T-helper 2 cell treated with Interferon-gamma antibody and Interleukin-4, amounts not matched to agents 100 ng/mL and 5 ng/mL, for 36 hours (primary cell): ENCODE data around the gene TCF12. TPM values are rescaled to one million over a fixed set of nuclear protein-coding genes. Genes with fewer than 3 reads are reported as not detected.
"Not testable (repeated sequence)": the region's sequence is repeated elsewhere in the genome, so short reads cannot be mapped to it uniquely, and the experiment has no call there.

Source experiments
- intact Hi-C: fragments of 100-400 bp; cut with micrococcal nuclease; formaldehyde crosslinking; loops from one replicate; pipeline ENCODE4 v1.15.1; 2023
- total RNA-seq: library from RNA; stranded (reverse); gene quantifications from 2 replicates; pipeline ENCODE4 v1.2.3, GENCODE V29; 2022

The TCF12 gene
- total RNA-seq, 1 donor from 2014 or later, result 68.8 TPM

DNA sequence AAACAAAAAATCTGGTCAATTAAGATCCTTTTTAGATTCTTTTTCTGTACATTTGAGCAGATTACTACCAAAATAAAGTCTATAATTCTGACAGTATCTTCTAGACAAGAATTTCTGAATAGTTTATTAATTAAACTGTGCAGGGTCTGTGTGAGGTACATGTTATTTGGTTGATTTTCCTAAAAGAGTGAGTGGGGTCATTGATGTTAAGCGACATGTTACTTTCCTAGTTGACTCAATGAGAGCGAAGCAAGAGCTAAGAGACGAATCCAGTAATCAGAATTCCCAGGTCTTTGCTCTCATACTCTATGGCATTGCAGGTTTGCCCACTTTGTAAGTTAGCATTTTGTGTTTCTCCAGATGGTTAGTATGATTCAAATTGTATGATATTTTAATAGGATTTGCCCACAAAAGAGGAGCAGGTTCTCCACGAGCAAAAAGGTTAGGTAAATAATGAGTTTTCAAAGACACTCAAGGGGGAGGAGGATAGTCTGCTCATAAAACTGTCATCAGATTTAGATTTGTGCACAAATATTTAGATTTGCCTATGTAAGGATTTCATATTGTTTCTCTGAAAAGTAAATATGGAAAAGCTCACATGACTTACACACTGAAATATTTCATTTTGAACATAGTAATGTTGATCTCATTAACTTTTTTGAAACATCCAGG is 240.7 kb downstream of the TCF12 start:
- intact Hi-C loops, result no loop called here

DNA sequence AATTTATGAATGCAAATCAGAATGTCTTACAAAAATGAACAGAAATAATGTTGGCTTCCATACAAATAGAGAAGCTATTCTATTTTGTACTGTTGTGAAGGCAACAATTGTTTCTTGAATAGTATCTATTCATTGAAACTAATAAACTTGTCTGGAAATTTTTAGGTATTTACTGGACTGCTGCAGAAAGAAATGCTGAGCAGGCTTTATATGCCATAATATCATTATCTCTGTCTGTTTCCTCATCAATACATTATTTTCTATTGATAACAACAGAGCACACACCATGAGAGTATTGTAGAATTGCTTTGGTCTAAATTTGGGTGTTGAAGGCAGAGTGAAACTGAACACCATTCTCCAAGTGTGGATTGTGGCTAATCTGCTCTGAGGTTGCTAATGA is 241.3 kb downstream of the TCF12 start:
- intact Hi-C loops, result no loop called here

DNA sequence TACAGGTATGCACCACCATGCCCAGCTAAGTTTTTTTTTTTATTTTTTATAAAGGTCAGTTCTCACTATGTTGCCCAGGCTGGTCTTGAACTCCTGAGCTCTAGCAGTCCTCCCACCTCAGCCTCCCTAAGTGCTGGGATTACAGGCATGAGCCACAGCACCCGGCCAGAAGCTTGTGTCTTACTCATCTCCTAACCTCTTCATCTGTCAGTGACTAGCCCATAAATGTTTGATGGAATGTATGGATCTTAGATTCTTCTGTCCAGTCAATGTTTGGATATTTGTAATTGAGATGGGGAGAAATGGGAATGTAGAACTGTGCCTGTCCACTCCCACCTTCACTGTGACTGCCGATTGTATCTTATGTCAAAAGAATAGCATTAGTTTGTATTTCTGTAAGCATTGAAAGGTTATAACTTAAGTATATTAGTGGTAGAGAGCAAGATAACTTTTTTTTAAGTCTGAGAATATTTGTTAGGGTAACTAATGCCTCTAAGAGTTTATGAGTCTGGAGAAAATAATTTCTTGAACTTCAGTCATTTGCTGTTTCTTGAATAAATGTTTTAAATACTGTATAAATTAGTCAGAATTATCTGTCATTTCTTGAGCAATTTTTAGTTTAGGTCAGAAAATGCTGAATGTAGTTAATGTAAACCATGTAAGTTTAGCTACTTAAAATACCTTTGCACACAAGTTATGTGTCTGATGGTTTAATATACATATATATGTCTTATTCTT is 242.5 kb downstream of the TCF12 start:
- intact Hi-C loops, result no loop called here

DNA sequence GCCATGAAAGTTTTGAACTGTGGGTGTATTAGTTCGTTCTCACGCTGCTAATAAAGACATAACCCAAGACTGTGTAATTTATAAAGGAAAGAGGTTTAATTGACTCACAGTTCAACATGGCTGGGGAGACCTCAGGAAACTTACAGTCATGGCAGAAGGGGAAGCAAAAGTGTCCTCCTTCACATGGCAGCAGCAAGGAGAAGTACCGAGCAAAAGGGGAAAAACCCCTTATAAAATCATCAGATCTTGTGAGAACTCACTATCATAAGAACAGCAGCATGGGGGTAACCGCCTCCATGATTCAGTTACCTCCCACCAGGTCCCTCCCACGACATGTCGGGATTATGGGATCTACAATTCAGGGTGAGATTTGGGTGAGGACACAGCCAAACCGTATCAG is 245.8 kb downstream of the TCF12 start:
- intact Hi-C loops, result not testable (repeated sequence)

GRCh38 chr15:57165992-57166391 is 247.5 kb downstream of the TCF12 start:
- intact Hi-C loops, result no loop called here

DNA sequence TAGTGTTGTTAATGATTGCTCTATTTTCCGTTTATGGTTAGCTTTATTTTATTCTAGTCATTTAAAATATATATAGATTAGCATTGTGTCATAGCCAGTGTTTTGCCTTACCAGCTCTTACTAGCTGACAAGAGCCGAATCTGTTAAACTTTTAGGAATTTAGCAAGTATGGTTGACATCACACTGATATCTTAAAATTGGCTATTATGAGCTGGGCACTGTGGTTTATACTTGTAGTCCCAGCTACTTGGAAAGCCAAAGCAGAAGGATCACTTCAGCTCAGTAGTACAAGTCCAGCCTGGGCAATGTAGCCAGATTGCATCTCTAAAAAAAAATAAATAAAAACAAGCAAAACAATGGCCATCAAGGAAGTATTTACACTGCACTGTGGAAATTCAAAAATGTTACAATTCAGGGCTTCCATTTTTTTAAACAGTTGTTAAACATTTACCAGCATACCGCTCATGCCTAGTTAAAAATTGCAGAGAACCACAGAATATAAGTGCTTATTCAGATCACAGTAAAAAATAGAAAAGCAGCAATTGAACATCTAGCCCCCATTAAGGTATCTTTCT is 249.5 kb downstream of the TCF12 start:
- intact Hi-C loops, result no loop called here

DNA sequence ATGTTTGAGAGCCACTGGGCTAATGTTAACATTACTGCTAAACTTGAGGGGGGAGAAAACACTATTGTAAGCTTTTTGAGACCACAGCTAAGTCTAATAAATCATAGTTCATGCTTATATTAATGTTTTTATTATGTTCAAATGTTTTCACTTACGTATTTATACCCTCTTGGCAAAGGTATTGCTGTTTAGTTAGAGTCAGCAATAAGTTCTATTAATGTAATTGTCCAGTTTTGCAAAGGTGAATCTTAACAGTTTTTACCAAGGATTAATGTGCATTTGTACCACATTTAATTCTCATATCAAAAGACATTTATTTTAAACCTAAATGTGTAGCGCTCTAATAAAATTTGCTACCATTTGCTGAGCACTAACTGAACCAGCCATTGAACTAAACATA is 251.2 kb downstream of the TCF12 start:
- intact Hi-C loops, result no loop called here

GRCh38 chr15:57171426-57171825 is 253.0 kb downstream of the TCF12 start:
- intact Hi-C loops, result no loop called here

DNA sequence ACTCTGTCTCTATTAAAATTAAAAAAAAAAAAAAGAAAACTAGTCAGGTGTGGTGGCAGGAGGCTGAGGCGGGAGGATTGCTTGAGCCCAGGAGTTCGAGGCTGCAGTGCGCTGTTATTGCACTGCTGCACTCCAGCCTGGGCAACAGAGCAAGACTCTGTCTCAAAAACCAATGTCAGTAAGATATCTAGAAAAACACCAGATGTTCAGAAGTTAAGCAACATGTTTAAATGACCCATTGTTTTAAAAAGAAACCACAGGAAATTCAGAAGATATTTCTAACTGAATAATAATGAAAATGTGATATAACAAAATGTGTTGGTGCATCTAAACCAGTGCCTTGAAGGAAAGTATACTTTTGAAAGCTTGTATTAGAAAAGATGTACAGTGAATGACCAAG is 254.5 kb downstream of the TCF12 start:
- intact Hi-C loops, result no loop called here

GRCh38 chr15:57183041-57183440 is 264.6 kb downstream of the TCF12 start:
- intact Hi-C loops, result no loop called here

DNA sequence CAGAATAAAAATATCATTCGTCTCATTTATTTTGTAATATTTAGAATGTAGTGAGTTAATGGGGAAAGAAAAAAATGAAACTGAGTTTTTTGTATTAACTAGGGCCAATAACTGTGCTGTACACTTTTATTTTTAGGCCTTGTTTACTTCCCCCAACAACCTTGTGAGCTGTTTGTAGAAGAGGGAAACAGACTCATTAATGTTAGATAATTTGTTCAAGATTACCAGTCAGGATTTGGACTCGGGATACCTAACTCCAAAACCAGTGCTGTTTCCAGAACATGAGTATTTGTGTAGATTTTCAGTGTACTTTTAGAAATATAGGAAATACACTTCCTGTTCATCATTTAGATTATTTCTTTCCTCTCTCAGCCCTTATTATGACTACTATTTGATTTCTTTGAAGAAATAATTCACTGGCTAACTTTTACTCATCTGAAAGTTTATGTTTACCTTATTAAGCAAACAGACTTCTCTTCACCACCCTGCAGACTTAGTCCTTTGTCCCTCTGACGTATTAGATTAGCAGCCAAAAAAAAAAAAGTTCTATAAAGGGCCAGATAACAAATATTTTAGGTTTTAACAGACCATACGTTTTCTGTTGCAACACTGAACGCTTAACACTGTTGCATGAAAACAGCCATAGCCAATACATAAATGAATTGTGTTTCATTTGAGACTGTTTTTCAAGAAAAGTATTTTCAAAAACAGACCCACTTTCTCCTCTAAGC is 265.3 kb downstream of the TCF12 start:
- intact Hi-C loops, result no loop called here

DNA sequence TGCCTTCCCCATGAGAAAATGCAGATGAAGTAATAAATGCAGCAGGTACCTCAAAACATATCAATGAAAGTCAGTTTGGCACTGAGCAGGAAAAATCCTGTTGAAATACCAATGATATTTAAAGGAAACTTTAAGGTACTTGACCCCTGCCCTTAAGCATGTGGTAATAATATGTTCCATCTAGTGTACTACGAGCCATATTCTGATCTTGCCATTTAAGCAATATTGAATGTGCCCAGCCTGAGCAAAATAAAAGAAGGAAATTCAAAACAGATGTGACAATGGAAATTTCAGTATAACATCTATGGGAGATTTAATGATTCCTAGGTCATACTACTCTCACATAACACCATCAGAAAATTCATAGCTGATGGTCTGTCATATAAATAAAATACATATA is 266.1 kb downstream of the TCF12 start:
- intact Hi-C loops, result no loop called here

GRCh38 chr15:57185507-57186074 is 267.1 kb downstream of the TCF12 start:
- intact Hi-C loops, result no loop called here

GRCh38 chr15:57189466-57189865 is 271.0 kb downstream of the TCF12 start:
- intact Hi-C loops, result no loop called here

DNA sequence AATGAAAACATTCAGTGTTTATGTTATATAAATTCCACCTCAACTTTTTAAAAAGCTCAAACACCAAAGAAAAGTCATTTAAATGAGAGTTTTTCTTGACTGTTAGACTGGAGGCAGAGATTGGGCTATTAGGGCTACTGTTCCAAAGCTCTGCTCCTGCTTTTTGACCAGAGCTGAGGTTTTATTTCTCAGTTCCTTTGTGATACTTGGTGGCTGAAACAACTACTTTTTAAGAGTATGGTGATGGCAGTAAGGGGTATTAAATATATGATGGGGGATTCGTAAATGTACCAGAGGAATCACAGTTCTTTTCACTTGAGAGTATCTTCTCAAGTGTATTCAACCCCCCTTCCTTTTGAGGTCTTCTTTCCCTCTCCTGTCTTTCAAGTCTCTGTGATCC is 271.8 kb downstream of the TCF12 start:
- intact Hi-C loops, result no loop called here

- intact Hi-C loops, result no loop called here
Measured at GRCh38 chr15:57193161-57193560, 274.7 kb downstream of the TCF12 start.

DNA sequence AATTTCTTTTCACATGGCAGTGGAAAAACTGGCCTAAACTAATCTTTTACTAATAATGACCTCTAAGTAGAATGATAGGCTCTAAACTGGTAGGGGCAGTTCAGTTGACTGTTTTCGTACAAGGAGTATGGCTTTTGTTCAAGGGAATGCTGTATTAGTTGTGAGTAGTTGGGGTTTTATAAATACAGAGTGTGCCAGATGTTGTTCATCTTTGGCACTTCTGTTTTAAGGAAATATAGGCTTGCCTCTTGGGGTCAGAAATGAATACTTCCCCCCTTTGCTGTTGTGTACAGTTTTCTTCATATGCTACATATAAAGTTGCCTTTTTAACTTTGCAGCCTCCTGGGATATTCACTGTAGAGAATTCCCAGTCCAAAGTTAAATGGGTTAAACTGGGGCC is 276.9 kb downstream of the TCF12 start:
- intact Hi-C loops, result no loop called here

- intact Hi-C loops, result no loop called here
Measured at GRCh38 chr15:57196865-57197264, 278.4 kb downstream of the TCF12 start.

- intact Hi-C loops, result no loop called here
Measured at GRCh38 chr15:57198131-57198530, 279.7 kb downstream of the TCF12 start.

- intact Hi-C loops, result no loop called here
Measured at GRCh38 chr15:57198654-57199291, 280.3 kb downstream of the TCF12 start.

DNA sequence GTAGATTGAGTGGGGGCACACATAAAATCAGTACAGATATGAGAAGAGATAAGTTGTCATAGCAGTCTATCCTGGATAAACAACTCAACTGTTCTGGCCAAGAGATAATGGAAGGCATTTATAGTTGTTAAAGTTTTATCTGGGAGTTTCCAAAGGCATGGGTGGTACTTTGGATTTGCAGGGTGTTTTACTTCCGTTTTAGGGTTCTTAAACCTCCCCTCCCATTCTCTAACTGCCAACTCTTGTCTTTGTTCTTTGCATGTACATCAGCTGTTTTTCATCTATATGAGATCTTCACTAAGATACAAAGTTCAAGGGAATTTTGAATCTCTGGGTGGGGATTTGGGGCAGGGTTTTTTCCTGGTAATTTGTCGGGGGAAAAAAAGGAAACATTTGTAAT is 283.1 kb downstream of the TCF12 start:
- intact Hi-C loops, result no loop called here
